HUES6 (cell line): ENCODE data around the gene FLOT2.
"Not testable (repeated sequence)": the region's sequence is repeated elsewhere in the genome, so short reads cannot be mapped to it uniquely, and the experiment has no call there.

ENCODE experiments used
- H3K27ac ChIP-seq: 2 replicates; pipeline ENCODE4 v1.7.0; 2013; ENCODE audit warnings: low read depth, mild to moderate bottlenecking, low read length, inconsistent platforms
- H3K27me3 ChIP-seq: 2 replicates; pipeline ENCODE4 v1.6.1; 2013; ENCODE audit warnings: low read length; ENCODE audit not compliant: control insufficient read depth, insufficient read depth
- H3K36me3 ChIP-seq: 2 replicates; pipeline ENCODE4 v1.6.1; 2013; ENCODE audit warnings: low read length; ENCODE audit not compliant: control insufficient read depth, insufficient read depth
- H3K4me1 ChIP-seq: 2 replicates; pipeline ENCODE4 v1.6.1; 2013; ENCODE audit warnings: low read length; ENCODE audit not compliant: control insufficient read depth, insufficient read depth
- H3K4me3 ChIP-seq: 2 replicates; pipeline ENCODE4 v1.5.1; 2013; ENCODE audit warnings: low read depth, low read length
- H3K9ac ChIP-seq: one replicate; pipeline ENCODE4 v1.6.1; 2013; ENCODE audit warnings: mild to moderate bottlenecking, low read length
- H3K9me3 ChIP-seq: 2 replicates; pipeline ENCODE4 v1.6.1; 2013; ENCODE audit warnings: low read depth, low read length; ENCODE audit not compliant: control insufficient read depth, insufficient read depth

FLOT2 gene

DNA sequence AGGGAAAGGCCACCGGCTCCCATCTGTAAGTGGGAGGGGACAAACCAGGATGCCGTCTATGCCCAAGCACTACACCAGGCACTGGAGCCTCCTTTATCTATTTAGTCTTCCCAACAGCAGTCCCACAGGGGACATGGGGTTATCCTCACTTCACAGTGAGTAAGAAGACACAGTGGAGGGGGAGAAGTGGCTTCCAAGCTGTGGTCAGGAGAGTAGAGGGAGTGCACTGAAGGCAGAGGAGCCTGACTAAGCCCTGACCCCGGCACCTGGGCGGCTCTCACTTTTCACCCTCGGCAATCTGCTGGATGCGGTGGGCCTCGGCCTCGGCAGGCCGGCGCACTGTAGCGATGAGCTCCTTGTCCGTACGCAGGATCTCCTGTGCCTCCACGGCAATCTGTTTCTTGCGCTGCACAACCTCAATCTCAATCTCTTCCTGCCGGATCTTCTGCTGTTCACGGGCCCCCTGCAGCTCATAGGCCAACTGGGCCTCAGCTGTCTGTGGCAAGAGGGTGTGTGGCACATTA lies 15.9 kb downstream of the FLOT2 start:
- Histone ChIP-seq H3K9ac (no peak overlapping the region), H3K4me3 (no peak overlapping the region), H3K36me3 (peaks cover 57% of the 10 kb centered on the region), H3K27ac (no peak overlapping the region), H3K4me1 (peaks cover 2% of the 10 kb centered on the region; the same call in 1 of the 2 replicates), H3K27me3 (no peaks in the 10 kb centered on the region), H3K9me3 (no peaks in the 10 kb centered on the region)

DNA sequence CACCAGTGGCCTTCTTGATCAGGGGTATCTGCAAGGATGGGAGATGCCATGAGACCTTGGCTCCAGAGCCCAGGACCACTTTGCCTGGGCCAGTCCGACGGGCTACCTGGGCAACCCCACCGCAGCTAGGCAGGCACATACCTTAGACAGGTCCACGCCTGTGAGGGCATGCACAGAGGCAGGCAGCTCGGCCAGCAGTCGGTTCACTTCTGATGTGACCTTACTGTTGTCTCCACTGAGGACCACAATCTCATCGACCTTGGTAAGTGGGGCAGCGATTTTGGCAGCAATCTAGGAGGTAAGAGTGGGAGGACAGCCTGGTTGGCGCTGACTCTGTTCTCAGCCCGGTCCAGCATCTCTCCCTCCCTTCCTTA lies 17.0 kb downstream of the FLOT2 start:
- Histone ChIP-seq H3K4me3 (no peak overlapping the region), H3K27ac (no peak overlapping the region)

DNA sequence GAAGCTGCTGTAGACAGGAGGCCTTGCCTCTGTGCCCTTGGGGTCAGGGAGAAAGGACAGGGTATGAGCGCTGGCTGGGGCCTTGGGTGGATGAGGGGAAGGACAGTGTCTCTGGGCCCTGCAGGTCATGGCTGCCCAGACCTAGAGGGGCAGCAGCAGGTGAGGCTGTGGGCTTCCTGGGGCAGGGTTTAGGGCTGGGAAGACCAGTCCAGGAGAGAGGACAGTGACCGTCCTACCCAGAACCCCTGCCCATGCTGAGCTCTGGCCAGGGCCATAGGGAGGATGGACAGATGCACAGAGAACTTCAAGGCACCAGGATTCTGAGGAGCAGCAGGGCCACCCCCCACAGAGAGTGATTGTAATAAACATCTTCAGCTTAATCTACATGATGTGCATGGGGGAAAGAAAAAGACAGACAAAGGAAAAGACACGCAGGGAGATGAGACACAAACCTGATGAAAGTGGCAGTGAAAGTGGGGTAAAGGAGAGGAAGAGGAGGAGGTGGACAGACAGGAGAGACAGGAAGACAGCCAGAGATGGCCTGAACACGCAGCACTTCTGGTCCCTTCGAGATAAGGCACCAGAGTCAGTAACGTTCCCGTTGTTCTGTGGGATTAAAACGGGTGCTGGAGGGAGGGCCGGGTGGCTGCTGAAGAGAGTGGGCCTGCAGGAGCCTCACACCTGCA lies 17.5 kb downstream of the FLOT2 start:
- H3K36me3 ChIP-seq = peaks cover 50% of the 10 kb centered on the region

More for the DNA sequence above, 17.0 kb downstream of the FLOT2 start:
- no peak overlapping the region for H3K9ac ChIP-seq
- H3K9me3 ChIP-seq = no peaks in the 10 kb centered on the region
- peaks cover 55% of the 10 kb centered on the region for H3K36me3 ChIP-seq
- H3K27me3 ChIP-seq = no peaks in the 10 kb centered on the region
- H3K4me1 ChIP-seq = no peaks in the 10 kb centered on the region; the same call in 1 of the 2 replicates

DNA sequence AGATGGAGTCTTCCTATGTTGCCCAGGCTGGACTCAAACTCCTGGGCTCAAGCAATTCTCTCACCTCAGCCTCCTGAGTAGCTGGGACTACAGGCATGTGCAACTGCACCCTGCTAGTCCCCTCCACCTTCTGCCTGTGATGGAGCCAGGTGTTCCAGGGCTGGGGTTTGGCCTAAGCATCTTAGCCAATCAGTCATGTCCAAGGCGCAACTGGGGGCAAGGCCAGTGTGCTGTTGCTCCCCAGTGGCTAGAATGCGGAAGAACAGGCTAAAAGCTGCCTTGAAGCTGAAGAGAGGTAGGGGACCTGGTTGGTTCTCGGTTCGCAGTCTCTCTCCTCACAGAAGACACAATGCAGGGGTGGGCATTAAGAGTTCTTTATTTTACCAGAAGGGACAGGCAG lies 18.6 kb downstream of the FLOT2 start:
- H3K36me3 ChIP-seq = peaks cover 46% of the 10 kb centered on the region
- no peak overlapping the region for H3K4me3 ChIP-seq
- H3K27me3 ChIP-seq = no peaks in the 10 kb centered on the region
- no peak overlapping the region for H3K27ac ChIP-seq
- H3K4me1 ChIP-seq = no peaks in the 10 kb centered on the region; the same call in 1 of the 2 replicates
- no peaks in the 10 kb centered on the region for H3K9me3 ChIP-seq
- no peak overlapping the region for H3K9ac ChIP-seq

More for the DNA sequence above, 17.5 kb downstream of the FLOT2 start:
- Histone ChIP-seq H3K27ac (no peak overlapping the region), H3K9me3 (no peaks in the 10 kb centered on the region), H3K9ac (no peak overlapping the region), H3K27me3 (no peaks in the 10 kb centered on the region), H3K4me3 (no peak overlapping the region), H3K4me1 (no peaks in the 10 kb centered on the region; the same call in 1 of the 2 replicates)

DNA sequence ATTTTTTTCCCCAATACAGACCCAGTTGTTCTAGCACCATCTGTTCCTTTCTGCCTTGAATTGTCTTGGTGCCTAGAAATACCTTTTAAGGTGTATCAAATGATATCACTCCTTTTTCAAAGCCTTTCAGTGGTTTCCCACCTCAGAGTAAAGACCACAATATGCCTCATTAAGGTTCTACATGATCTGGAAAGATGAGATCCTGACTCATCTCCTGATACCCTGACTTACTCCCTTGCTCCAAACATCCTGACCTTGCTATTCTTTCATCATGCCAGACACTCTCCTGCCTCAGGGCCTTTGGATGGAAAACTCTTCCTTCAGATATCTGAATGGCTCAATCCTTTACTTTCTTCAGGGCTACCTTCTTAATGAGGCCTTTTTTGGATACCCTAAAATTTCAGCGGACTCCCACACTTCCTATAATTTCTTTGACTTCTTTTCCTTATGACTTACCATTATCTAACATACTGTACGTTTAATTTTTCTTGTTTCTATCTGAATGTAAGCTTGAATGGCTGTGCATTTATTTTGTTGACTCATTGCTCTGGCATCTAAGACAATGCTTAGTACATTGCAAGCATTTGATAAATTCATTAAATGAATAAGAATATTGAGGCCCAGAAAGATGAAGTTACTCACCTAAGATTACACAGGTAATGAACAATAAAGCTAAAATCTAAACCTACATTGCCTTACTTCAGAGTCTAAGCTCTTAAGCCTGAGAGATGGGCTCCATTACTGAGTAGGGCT lies 19.2 kb downstream of the FLOT2 start:
- Histone ChIP-seq H3K4me1 (no peaks in the 10 kb centered on the region), H3K9me3 (no peaks in the 10 kb centered on the region), H3K36me3 (peaks cover 42% of the 10 kb centered on the region), H3K9ac (no peak overlapping the region), H3K4me3 (no peak overlapping the region), H3K27ac (no peak overlapping the region), H3K27me3 (no peaks in the 10 kb centered on the region)

DNA sequence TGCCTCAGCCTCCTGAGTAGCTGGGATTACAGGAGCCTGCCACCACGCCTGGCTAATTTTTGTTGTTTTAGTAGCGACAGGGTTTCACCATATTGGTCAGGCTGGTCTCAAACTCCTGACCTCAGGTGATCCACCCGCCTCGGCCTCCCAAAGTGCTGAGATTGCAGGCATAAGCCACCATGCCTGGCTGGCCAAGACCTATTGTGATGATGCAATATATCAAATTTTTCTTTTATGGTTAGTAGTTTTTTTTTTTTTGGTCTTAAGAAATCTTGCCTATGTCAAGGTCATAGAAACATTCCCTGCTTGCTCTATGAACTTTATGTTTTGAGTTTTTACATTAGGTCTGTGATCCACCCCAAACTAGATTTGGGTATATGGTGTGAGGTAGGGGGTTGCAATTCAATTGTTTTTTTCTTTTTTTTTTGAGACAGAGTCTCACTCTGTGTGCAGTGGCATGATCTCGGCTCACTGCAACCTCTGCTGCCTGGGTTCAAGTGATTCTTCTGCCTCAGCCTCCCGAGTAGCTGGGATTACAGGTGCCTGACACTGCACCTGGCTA lies 20.3 kb downstream of the FLOT2 start:
- H3K27me3 ChIP-seq, H3K27ac ChIP-seq, H3K9ac ChIP-seq, H3K4me1 ChIP-seq, H3K9me3 ChIP-seq, H3K4me3 ChIP-seq: not testable (repeated sequence)
- H3K36me3 ChIP-seq = peaks cover 31% of the 10 kb centered on the region

DNA sequence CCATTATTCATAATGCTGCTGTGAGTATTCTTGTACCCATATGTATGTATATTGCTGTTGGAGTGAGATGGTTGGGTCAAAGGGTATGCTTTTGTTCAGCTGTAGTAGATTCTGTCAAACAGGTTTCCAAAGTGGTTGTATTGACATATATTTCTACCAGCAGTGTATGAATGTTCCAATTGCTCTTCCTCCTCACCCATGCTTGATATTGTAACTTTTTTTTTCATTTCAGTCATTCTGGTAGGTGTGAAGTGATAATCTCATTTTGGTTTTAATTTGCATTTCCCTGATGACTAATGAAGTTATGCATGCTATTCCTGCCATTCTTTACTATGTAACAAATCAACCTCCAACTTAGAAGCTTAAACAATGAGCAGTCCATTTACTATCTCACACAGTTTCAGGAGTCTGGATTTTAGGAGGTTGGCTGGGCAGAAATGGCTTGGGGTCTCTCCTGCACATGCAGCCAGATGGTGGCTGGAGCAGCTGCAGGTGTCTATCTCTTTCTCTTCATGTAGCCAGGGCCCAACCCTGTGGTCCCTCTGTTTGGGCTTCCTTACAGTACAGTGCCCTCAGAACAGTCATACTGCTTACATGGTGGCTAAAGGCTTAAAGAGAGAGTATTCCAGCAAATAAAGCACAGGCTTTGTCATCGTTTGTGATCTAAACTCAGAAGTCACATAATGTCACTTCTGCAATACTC lies 21.5 kb downstream of the FLOT2 start:
- Histone ChIP-seq H3K9me3 (no peaks in the 10 kb centered on the region), H3K27ac (no peak overlapping the region), H3K36me3 (peaks cover 19% of the 10 kb centered on the region)

DNA sequence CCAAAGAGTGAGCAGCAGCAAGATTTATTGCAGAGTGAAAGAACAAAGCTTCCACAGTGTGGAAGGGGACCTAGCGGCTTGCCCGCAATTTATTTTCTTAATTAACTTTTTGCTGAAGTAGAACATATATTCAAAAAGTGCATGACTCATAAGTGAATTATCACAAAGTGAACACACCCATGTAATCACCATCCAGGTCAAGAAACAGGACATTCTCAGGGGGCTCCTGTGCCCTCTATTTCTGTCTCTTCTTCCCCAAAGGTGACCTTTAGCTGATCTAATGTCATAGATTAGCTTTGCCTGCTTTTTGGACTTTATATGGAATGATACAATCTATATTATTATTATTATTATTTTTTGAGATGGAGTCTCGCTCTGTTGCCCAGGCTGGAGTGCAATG lies 22.8 kb downstream of the FLOT2 start:
- Histone ChIP-seq H3K9ac (no peak overlapping the region), H3K4me1 (no peaks in the 10 kb centered on the region), H3K27me3 (no peaks in the 10 kb centered on the region), H3K27ac (no peak overlapping the region), H3K36me3 (peaks cover 6% of the 10 kb centered on the region; the same call in 1 of the 2 replicates), H3K4me3 (no peak overlapping the region), H3K9me3 (no peaks in the 10 kb centered on the region)

More for the DNA sequence above, 21.5 kb downstream of the FLOT2 start:
- no peak overlapping the region for H3K9ac ChIP-seq
- H3K4me3 ChIP-seq = no peak overlapping the region
- no peaks in the 10 kb centered on the region for H3K4me1 ChIP-seq
- H3K27me3 ChIP-seq = no peaks in the 10 kb centered on the region

DNA sequence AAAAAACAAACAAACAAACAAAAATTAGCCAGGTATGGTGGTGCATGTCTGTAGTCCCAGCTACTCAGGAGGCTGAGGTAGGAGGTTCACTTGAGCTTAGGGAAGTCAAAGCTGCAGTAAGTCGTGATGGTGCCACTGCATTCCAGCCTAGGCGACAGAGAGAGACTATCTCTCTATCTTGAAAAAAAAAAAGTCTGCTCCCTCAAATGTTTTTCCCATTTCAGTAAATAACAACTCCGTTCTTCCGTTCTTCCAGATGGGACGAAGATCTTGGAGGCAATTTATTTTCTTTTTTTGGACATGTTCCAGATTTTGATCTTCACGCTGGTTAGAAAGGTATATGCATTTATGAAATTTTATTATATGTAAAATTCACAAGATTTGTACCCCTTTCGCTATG lies 23.7 kb downstream of the FLOT2 start:
- H3K4me1 ChIP-seq = no peaks in the 10 kb centered on the region
- no peak overlapping the region for H3K27ac ChIP-seq
- no peaks in the 10 kb centered on the region for H3K36me3 ChIP-seq
- no peaks in the 10 kb centered on the region for H3K9me3 ChIP-seq
- no peaks in the 10 kb centered on the region for H3K27me3 ChIP-seq
- H3K9ac ChIP-seq = no peak overlapping the region
- H3K4me3 ChIP-seq = no peak overlapping the region

DNA sequence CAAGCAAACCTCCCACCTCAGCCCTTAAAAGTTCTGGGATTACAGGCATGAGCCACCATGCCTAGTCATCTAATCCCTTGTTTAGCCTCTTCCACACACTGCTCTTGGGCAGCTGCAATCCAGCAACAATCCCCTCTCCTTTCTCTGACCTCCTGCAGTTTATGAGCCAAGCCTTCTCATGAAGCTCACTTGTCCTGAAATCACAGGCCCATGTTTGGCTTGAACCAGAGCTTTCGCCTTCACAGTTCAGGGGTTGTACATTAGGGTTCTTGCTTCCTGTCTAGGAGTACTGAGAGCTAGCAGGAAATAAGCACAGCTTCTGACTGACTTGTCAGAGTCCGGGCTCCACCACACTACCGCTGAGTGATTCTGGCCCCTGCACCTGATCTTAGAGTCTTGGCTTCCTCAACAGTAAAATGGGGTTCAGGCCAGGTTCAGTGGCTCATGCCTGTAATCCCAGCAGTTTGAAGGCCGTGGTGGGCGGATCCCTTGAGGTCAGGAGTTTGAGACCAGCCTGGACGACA lies 26.4 kb downstream of the FLOT2 start:
- no peaks in the 10 kb centered on the region for H3K36me3 ChIP-seq
- H3K4me1 ChIP-seq = no peaks in the 10 kb centered on the region
- no peaks in the 10 kb centered on the region for H3K27me3 ChIP-seq
- no peak overlapping the region for H3K9ac ChIP-seq
- H3K9me3 ChIP-seq = no peaks in the 10 kb centered on the region
- no peak overlapping the region for H3K27ac ChIP-seq
- no peak overlapping the region for H3K4me3 ChIP-seq
